ENCODE results near the gene SOX2. TPM values are rescaled to one million over a fixed set of nuclear protein-coding genes. Genes with fewer than 3 reads are reported as not detected.

Gene SOX2
- total RNA-seq, 2 experiments from 2014 or later, result not detected

- CTCF ChIA-PET, result no interaction called here
- H3K9me3 Mint-ChIP-seq, result peaks cover 12% of the 10 kb centered on the region
- peaks cover 11% of the 10 kb centered on the region for H3K4me1 Mint-ChIP-seq (ENCODE audit: low read depth)
- intact Hi-C loops (cut with DNase I, micrococcal nuclease), result no loop called here
- Histone ChIP-seq H3K27ac (ENCODE audit: low read depth in 1 of 2, low read length in 2 of 2) (no peak overlapping the region), H3K27me3 (ENCODE audit: control insufficient read depth in 1 of 2, insufficient read depth in 2 of 2, low read length in 2 of 2) (peaks cover 69 to 93% of the 10 kb centered on the region in 2 experiments), H3K4me3 (ENCODE audit: low read length) (no peak overlapping the region), H3K36me3 (ENCODE audit: insufficient read depth, low read length) (no peaks in the 10 kb centered on the region), H3K9me3 (ENCODE audit: control insufficient read depth in 1 of 2, insufficient read depth in 1 of 2, low read length in 2 of 2) (peaks cover 25 to 27% of the 10 kb centered on the region in 2 experiments), H3K4me1 (ENCODE audit: insufficient read depth, low read length) (peaks cover 26% of the 10 kb centered on the region)
- TF ChIP-seq CTCF (IDR thresholded peaks at IDR 0.05), result no peak
- POLR2A ChIA-PET, result no interaction called here
- no peak overlapping the region for H3K27ac Mint-ChIP-seq
- no peaks in the 10 kb centered on the region for H3K36me3 Mint-ChIP-seq (ENCODE audit: low read depth)
- DNase-seq (no peak), ATAC-seq (ENCODE audit: poor library complexity) (no peak)
- peaks cover 60% of the 10 kb centered on the region for H3K27me3 Mint-ChIP-seq
- peak overlapping the region; percentile 30 for H3K4me3 Mint-ChIP-seq
These were observed 1.5 kb downstream of the SOX2 start for GRCh38 chr3:181713280-181713647.

- H3K9me3 Mint-ChIP-seq, result peaks cover 12% of the 10 kb centered on the region
- peaks cover 11% of the 10 kb centered on the region for H3K4me1 Mint-ChIP-seq (ENCODE audit: low read depth)
- Histone ChIP-seq H3K27ac (ENCODE audit: low read depth in 1 of 2, low read length in 2 of 2) (no peak overlapping the region), H3K4me1 (ENCODE audit: insufficient read depth, low read length) (peaks cover 26% of the 10 kb centered on the region), H3K27me3 (ENCODE audit: control insufficient read depth in 1 of 2, insufficient read depth in 2 of 2, low read length in 2 of 2) (peaks cover 73 to 93% of the 10 kb centered on the region in 2 experiments), H3K36me3 (ENCODE audit: insufficient read depth, low read length) (no peaks in the 10 kb centered on the region), H3K9me3 (ENCODE audit: control insufficient read depth in 1 of 2, insufficient read depth in 1 of 2, low read length in 2 of 2) (peaks cover 25 to 27% of the 10 kb centered on the region in 2 experiments), H3K4me3 (ENCODE audit: low read length) (no peak overlapping the region)
- ChIA-PET CTCF (no interaction called here), POLR2A (no interaction called here)
- intact Hi-C loops (cut with DNase I, micrococcal nuclease), result no loop called here
- H3K36me3 Mint-ChIP-seq (ENCODE audit: low read depth), result peaks cover 4% of the 10 kb centered on the region
- no peak for TF ChIP-seq CTCF (IDR thresholded peaks at IDR 0.05)
- peak overlapping the region; percentile 30 for H3K4me3 Mint-ChIP-seq
- H3K27me3 Mint-ChIP-seq, result peaks cover 67% of the 10 kb centered on the region
- ATAC-seq (ENCODE audit: poor library complexity) (no peak), DNase-seq (no peak)
- no peak overlapping the region for H3K27ac Mint-ChIP-seq
These were observed 2.2 kb downstream of the SOX2 start for GRCh38 chr3:181713676-181714612.

- H3K4me3 Mint-ChIP-seq, result no peak overlapping the region
- peaks cover 12% of the 10 kb centered on the region for H3K9me3 Mint-ChIP-seq
- Histone ChIP-seq H3K36me3 (ENCODE audit: insufficient read depth, low read length) (no peaks in the 10 kb centered on the region), H3K4me1 (ENCODE audit: insufficient read depth, low read length) (peaks cover 21% of the 10 kb centered on the region), H3K27me3 (ENCODE audit: control insufficient read depth in 1 of 2, insufficient read depth in 2 of 2, low read length in 2 of 2) (peaks cover 80 to 93% of the 10 kb centered on the region in 2 experiments), H3K4me3 (ENCODE audit: low read length) (no peak overlapping the region), H3K9me3 (ENCODE audit: control insufficient read depth in 1 of 2, insufficient read depth in 1 of 2, low read length in 2 of 2) (peaks cover 25 to 35% of the 10 kb centered on the region in 2 experiments), H3K27ac (ENCODE audit: low read depth in 1 of 2, low read length in 2 of 2) (no peak overlapping the region)
- H3K36me3 Mint-ChIP-seq (ENCODE audit: low read depth), result peaks cover 4% of the 10 kb centered on the region
- no peaks in the 10 kb centered on the region for H3K4me1 Mint-ChIP-seq (ENCODE audit: low read depth)
- no peak for ATAC-seq (ENCODE audit: poor library complexity)
- ChIA-PET POLR2A (no interaction called here), CTCF (no interaction called here)
- H3K27me3 Mint-ChIP-seq, result peaks cover 85% of the 10 kb centered on the region
- no peak for TF ChIP-seq CTCF (IDR thresholded peaks at IDR 0.05)
- DNase-seq, result no peak
- no peak overlapping the region for H3K27ac Mint-ChIP-seq
- intact Hi-C loops (cut with DNase I, micrococcal nuclease), result no loop called here
These were observed 4.0 kb downstream of the SOX2 start for GRCh38 chr3:181715571-181716340.
